Measurements from ENCODE around the gene TBX4.

- TF ChIP-seq GABPA (tag; conservative IDR thresholded peaks at IDR 0.05; ENCODE audit: low read depth) (no peak), EZH2 (IDR thresholded peaks at IDR 0.05; ENCODE audit: borderline replicate concordance, low read depth, low read length) (no peak), SREBF1 (IDR thresholded peaks at IDR 0.05; ENCODE audit: borderline replicate concordance, low read depth, low read length) (no peak), FOXA3 (CRISPR knock-in tag; conservative IDR thresholded peaks at IDR 0.05 in 1 of 2, IDR thresholded peaks at IDR 0.05 in 1 of 2) (no peak), ZSCAN29 (IDR thresholded peaks at IDR 0.05) (no peak), RAD21 (CRISPR knock-in tag; conservative IDR thresholded peaks at IDR 0.05 in 1 of 2, IDR thresholded peaks at IDR 0.05 in 1 of 2) (no peak), YY1 (IDR thresholded peaks at IDR 0.05; ENCODE audit: borderline replicate concordance in 1 of 3, control insufficient read depth in 1 of 3, extremely low read depth in 1 of 3, insufficient read depth in 3 of 3, insufficient read length in 1 of 3, insufficient replicate concordance in 2 of 3, low read depth in 1 of 3, low read length in 2 of 3) (no peak), NFIC (IDR thresholded peaks at IDR 0.05) (no peak), SNRNP70 (optimal IDR thresholded peaks at IDR 0.05; ENCODE audit: low read depth, low read length) (no peak), SIN3B (IDR thresholded peaks at IDR 0.05; ENCODE audit: low read depth) (no peak)
- TF ChIP-seq, protein P1, sequence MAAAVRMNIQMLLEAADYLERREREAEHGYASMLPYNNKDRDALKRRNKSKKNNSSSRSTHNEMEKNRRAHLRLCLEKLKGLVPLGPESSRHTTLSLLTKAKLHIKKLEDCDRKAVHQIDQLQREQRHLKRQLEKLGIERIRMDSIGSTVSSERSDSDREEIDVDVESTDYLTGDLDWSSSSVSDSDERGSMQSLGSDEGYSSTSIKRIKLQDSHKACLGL (CRISPR knock-in tag; IDR thresholded peaks at IDR 0.05; ENCODE audit: borderline replicate concordance, poor library complexity, severe bottlenecking), result no peak
- TF ChIP-seq, protein P2, sequence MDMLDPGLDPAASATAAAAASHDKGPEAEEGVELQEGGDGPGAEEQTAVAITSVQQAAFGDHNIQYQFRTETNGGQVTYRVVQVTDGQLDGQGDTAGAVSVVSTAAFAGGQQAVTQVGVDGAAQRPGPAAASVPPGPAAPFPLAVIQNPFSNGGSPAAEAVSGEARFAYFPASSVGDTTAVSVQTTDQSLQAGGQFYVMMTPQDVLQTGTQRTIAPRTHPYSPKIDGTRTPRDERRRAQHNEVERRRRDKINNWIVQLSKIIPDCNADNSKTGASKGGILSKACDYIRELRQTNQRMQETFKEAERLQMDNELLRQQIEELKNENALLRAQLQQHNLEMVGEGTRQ (CRISPR knock-in tag; IDR thresholded peaks at IDR 0.05), result no peak
- TF ChIP-seq, protein P3, sequence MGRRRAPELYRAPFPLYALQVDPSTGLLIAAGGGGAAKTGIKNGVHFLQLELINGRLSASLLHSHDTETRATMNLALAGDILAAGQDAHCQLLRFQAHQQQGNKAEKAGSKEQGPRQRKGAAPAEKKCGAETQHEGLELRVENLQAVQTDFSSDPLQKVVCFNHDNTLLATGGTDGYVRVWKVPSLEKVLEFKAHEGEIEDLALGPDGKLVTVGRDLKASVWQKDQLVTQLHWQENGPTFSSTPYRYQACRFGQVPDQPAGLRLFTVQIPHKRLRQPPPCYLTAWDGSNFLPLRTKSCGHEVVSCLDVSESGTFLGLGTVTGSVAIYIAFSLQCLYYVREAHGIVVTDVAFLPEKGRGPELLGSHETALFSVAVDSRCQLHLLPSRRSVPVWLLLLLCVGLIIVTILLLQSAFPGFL (CRISPR knock-in tag; IDR thresholded peaks at IDR 0.05), result no peak
These were observed 35.9 kb downstream of the TBX4 start for GRCh38 chr17:61487989-61488595.

All from K562 (cell line).